HepG2 (cell line): ENCODE measurements around the gene ACAP3. TPM values are rescaled to one million over a fixed set of nuclear protein-coding genes. Genes with fewer than 3 reads are reported as not detected.

Experiments
- CCAR2 ChIP-seq: fragments of 200-400 bp; formaldehyde crosslinking; optimal IDR thresholded peaks from 2 replicates; pipeline ENCODE3; 2018; ENCODE audit warnings: low read depth, mild to moderate bottlenecking, low read length, moderate library complexity
- CSRNP2 ChIP-seq: sonication (generic); formaldehyde crosslinking; conservative IDR thresholded peaks from 2 replicates; pipeline ENCODE4 v1.8.0; 2022; ENCODE audit warnings: low read depth, missing genetic modification reagents
- MATR3 ChIP-seq: sonication (generic); formaldehyde crosslinking; IDR thresholded peaks from 2 replicates; pipeline ENCODE4 v1.4.0; 2020; ENCODE audit warnings: missing genetic modification reagents
- NBN ChIP-seq: fragments of 450-650 bp; conservative IDR thresholded peaks from 2 replicates; pipeline ENCODE4 v1.6.1; 2017
- SKI ChIP-seq: fragments of 450-650 bp; IDR thresholded peaks from one replicate; pipeline ENCODE4 v1.6.1; 2018; ENCODE audit warnings: mild to moderate bottlenecking; ENCODE audit not compliant: partially characterized antibody
- STAG1 ChIP-seq: sonication (generic); formaldehyde crosslinking; IDR thresholded peaks from 2 replicates; pipeline ENCODE4 v1.4.0; 2020; ENCODE audit warnings: missing genetic modification reagents
- ZFP1 ChIP-seq: IDR thresholded peaks from 2 replicates; pipeline ENCODE4 v1.6.1; 2016
- ZFYVE20 ChIP-seq: sonication (generic); formaldehyde crosslinking; IDR thresholded peaks from 2 replicates; pipeline ENCODE4 v1.8.0; 2023; ENCODE audit warnings: low read depth, mild to moderate bottlenecking, moderate library complexity, missing genetic modification reagents, borderline replicate concordance
- ZNF317 ChIP-seq: sonication (generic); formaldehyde crosslinking; IDR thresholded peaks from 2 replicates; pipeline ENCODE4 v1.5.0; 2020; ENCODE audit warnings: mild to moderate bottlenecking, missing genetic modification reagents
- ZNF619 ChIP-seq: sonication (generic); formaldehyde crosslinking; IDR thresholded peaks from 2 replicates; pipeline ENCODE4 v1.4.0; 2020; ENCODE audit warnings: mild to moderate bottlenecking, missing genetic modification reagents
- ZNF724P ChIP-seq: sonication (generic); formaldehyde crosslinking; IDR thresholded peaks from 2 replicates; pipeline ENCODE4 v1.8.0; 2022; ENCODE audit warnings: missing genetic modification reagents, borderline replicate concordance
- polyA plus RNA-seq, 8 experiments: library from polyadenylated mRNA; depleted of rRNA in 3 of 8; stranded (reverse) in 7 of 8; unstranded in 1 of 8; fragments of >200 nt; fragmentation: Illumina TruSeq in 4 of 8; extraction: Trizol in 4 of 8; gene quantifications; 2 replicates each; pipeline versions ENCODE4 v1.2.1 to v1.2.3, GENCODE V29; 2011 to 2016; ENCODE audit warnings: low read depth in 4 of 8, missing spikeins in 1 of 8, mixed read lengths in 1 of 8; ENCODE audit not compliant: insufficient read depth in 1 of 8
- total RNA-seq, 5 experiments: library from RNA; depleted of rRNA; stranded (reverse); fragments of >200 nt; fragmentation: Illumina TruSeq; extraction: Trizol; gene quantifications; 2 replicates each; pipeline ENCODE4 v1.2.3, GENCODE V29; 2016; ENCODE audit warnings: low read depth in 1 of 5
- TF ChIP-seq, protein P1 (sequence below), 2 experiments: fragments of 450-650 bp in 1 of 2; sonication (generic) in 1 of 2; formaldehyde crosslinking in 1 of 2; IDR thresholded peaks; 2 replicates each; pipeline versions ENCODE4 v1.6.1 to v1.8.0; 2016 to 2022; ENCODE audit warnings: antibody characterized with exemption in 1 of 2, mild to moderate bottlenecking in 1 of 2, missing genetic modification reagents in 1 of 2
- TF ChIP-seq, protein P2 (sequence below): sonication (generic); formaldehyde crosslinking; IDR thresholded peaks from 2 replicates; pipeline ENCODE4 v1.5.1; 2020; ENCODE audit warnings: mild to moderate bottlenecking, missing genetic modification reagents, borderline replicate concordance
- TF ChIP-seq, protein P3 (sequence below): sonication (generic); formaldehyde crosslinking; IDR thresholded peaks from 2 replicates; pipeline ENCODE4 v1.5.0; 2020; ENCODE audit warnings: missing genetic modification reagents

The ACAP3 gene
- total and polyA plus RNA-seq, 2 of the 13 experiments (the other 11 are each of a cell fraction or from before 2014, with no cell fraction given): 29.4 to 50.8 TPM

- TF ChIP-seq, protein P1, sequence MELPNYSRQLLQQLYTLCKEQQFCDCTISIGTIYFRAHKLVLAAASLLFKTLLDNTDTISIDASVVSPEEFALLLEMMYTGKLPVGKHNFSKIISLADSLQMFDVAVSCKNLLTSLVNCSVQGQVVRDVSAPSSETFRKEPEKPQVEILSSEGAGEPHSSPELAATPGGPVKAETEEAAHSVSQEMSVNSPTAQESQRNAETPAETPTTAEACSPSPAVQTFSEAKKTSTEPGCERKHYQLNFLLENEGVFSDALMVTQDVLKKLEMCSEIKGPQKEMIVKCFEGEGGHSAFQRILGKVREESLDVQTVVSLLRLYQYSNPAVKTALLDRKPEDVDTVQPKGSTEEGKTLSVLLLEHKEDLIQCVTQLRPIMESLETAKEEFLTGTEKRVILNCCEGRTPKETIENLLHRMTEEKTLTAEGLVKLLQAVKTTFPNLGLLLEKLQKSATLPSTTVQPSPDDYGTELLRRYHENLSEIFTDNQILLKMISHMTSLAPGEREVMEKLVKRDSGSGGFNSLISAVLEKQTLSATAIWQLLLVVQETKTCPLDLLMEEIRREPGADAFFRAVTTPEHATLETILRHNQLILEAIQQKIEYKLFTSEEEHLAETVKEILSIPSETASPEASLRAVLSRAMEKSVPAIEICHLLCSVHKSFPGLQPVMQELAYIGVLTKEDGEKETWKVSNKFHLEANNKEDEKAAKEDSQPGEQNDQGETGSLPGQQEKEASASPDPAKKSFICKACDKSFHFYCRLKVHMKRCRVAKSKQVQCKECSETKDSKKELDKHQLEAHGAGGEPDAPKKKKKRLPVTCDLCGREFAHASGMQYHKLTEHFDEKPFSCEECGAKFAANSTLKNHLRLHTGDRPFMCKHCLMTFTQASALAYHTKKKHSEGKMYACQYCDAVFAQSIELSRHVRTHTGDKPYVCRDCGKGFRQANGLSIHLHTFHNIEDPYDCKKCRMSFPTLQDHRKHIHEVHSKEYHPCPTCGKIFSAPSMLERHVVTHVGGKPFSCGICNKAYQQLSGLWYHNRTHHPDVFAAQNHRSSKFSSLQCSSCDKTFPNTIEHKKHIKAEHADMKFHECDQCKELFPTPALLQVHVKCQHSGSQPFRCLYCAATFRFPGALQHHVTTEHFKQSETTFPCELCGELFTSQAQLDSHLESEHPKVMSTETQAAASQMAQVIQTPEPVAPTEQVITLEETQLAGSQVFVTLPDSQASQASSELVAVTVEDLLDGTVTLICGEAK (IDR thresholded peaks at IDR 0.05): no peak
- TF ChIP-seq, protein P1 (CRISPR knock-in tag; IDR thresholded peaks at IDR 0.05): 0 out of 2 replicates have a peak, but pooled peaks have one; percentile 1
- 0 out of 2 replicates have a peak, but pooled peaks have one; percentile 32 for TF ChIP-seq ZFYVE20 (CRISPR knock-in tag)
- peak; percentile 88 for TF ChIP-seq ZNF724P (CRISPR knock-in tag)
- TF ChIP-seq MATR3: no peak
- no peak for TF ChIP-seq CCAR2
- TF ChIP-seq ZFP1 (CRISPR knock-in tag): no peak
- TF ChIP-seq STAG1 (CRISPR knock-in tag): no peak
- TF ChIP-seq, protein P2, sequence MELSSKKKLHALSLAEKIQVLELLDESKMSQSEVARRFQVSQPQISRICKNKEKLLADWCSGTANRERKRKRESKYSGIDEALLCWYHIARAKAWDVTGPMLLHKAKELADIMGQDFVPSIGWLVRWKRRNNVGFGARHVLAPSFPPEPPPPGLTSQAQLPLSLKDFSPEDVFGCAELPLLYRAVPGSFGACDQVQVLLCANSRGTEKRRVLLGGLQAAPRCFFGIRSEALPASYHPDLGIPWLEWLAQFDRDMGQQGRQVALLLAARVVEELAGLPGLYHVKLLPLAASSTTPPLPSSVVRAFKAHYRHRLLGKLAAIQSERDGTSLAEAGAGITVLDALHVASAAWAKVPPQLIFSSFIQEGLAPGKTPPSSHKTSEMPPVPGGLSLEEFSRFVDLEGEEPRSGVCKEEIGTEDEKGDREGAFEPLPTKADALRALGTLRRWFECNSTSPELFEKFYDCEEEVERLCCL (CRISPR knock-in tag): no peak
- TF ChIP-seq NBN: no peak
- 0 out of 2 replicates have a peak, but pooled peaks have one; percentile 41 for TF ChIP-seq ZNF317
- 0 out of 2 replicates have a peak, but pooled peaks have one; percentile 55 for TF ChIP-seq CSRNP2 (CRISPR knock-in tag)
- TF ChIP-seq SKI: peak; percentile 29
- TF ChIP-seq ZNF619: no peak
- TF ChIP-seq, protein P3, sequence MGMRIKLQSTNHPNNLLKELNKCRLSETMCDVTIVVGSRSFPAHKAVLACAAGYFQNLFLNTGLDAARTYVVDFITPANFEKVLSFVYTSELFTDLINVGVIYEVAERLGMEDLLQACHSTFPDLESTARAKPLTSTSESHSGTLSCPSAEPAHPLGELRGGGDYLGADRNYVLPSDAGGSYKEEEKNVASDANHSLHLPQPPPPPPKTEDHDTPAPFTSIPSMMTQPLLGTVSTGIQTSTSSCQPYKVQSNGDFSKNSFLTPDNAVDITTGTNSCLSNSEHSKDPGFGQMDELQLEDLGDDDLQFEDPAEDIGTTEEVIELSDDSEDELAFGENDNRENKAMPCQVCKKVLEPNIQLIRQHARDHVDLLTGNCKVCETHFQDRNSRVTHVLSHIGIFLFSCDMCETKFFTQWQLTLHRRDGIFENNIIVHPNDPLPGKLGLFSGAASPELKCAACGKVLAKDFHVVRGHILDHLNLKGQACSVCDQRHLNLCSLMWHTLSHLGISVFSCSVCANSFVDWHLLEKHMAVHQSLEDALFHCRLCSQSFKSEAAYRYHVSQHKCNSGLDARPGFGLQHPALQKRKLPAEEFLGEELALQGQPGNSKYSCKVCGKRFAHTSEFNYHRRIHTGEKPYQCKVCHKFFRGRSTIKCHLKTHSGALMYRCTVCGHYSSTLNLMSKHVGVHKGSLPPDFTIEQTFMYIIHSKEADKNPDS (CRISPR knock-in tag): peak; percentile 54; the same call in 1 of the 2 replicates
Measured at GRCh38 chr1:1273512-1274298, 34.0 kb downstream of the ACAP3 start, which contains the start of gene UBE2J2 (continued).
